Endodermal cell (in vitro differentiated cells): Measurements from ENCODE around the gene GALNT7. TPM values are rescaled to one million over a fixed set of nuclear protein-coding genes. Genes with fewer than 3 reads are reported as not detected.

ENCODE experiments used
- DNase-seq: peaks from one replicate; pipeline ENCODE4 v3.0.0-alpha.2; 2017
- H3K27ac ChIP-seq: 2 replicates; pipeline ENCODE4 v1.5.1; 2013; ENCODE audit warnings: mild to moderate bottlenecking, low read depth, low read length, moderate library complexity
- H3K27me3 ChIP-seq: 2 replicates; pipeline ENCODE4 v1.6.1; 2013; ENCODE audit warnings: mild to moderate bottlenecking, low read length, moderate library complexity; ENCODE audit not compliant: insufficient read depth, control insufficient read depth, poor library complexity, severe bottlenecking
- H3K36me3 ChIP-seq: 2 replicates; pipeline ENCODE4 v1.7.0; 2013; ENCODE audit warnings: mild to moderate bottlenecking, low read length, moderate library complexity; ENCODE audit not compliant: control insufficient read depth, insufficient read depth
- H3K4me1 ChIP-seq: one replicate; pipeline ENCODE4 v1.7.0; 2013; ENCODE audit warnings: low read length; ENCODE audit not compliant: control insufficient read depth, insufficient read depth
- H3K4me3 ChIP-seq: 2 replicates; pipeline ENCODE4 v1.5.1; 2013; ENCODE audit warnings: mild to moderate bottlenecking, low read length, moderate library complexity
- H3K9ac ChIP-seq: 2 replicates; pipeline ENCODE4 v1.6.1; 2013; ENCODE audit warnings: mild to moderate bottlenecking, low read length, moderate library complexity; ENCODE audit not compliant: poor library complexity, severe bottlenecking; ENCODE audit errors: extremely low read depth
- H3K9me3 ChIP-seq: 2 replicates; pipeline ENCODE4 v1.6.1; 2013; ENCODE audit warnings: mild to moderate bottlenecking, low read length, moderate library complexity; ENCODE audit not compliant: control insufficient read depth
- H3K27ac Mint-ChIP-seq: 2 replicates; pipeline ENCODE4 v1.8.0; 2020; ENCODE audit warnings: mixed read lengths
- H3K27me3 Mint-ChIP-seq: 2 replicates; pipeline ENCODE4 v1.8.0; 2021; ENCODE audit warnings: mild to moderate bottlenecking, mixed read lengths; ENCODE audit not compliant: insufficient read depth
- H3K36me3 Mint-ChIP-seq: 2 replicates; pipeline ENCODE4 v1.8.0; 2020; ENCODE audit warnings: low read depth, mixed read lengths
- H3K4me1 Mint-ChIP-seq: 2 replicates; pipeline ENCODE4 v1.8.0; 2020; ENCODE audit warnings: mixed read lengths
- H3K4me3 Mint-ChIP-seq: 2 replicates; pipeline ENCODE4 v1.8.0; 2020; ENCODE audit warnings: mild to moderate bottlenecking, moderate library complexity, mixed read lengths
- H3K9me3 Mint-ChIP-seq: 2 replicates; pipeline ENCODE4 v1.8.0; 2020; ENCODE audit warnings: mild to moderate bottlenecking, mixed read lengths
- CTCF ChIP-seq: fragments of 200-600 bp; sonication (generic); conservative IDR thresholded peaks from 2 replicates; pipeline ENCODE4 v1.5.0; 2021; ENCODE audit warnings: antibody characterized with exemption, mild to moderate bottlenecking
- WGBS, 2 experiments: methylation state at CpG; one replicate each; pipeline versions ENCODE4 v1.1.5 to v1.1.7; 2013; ENCODE audit warnings: missing lambda C conversion rate in 2 of 2, mixed read lengths in 1 of 2; ENCODE audit not compliant: insufficient coverage in 1 of 2, insufficient read length in 1 of 2; 5-methylcytosine and 5-hydroxymethylcytosine counted together
- total RNA-seq, 2 donors: library from RNA; stranded (reverse); fragmentation: NEBNext Ultra II Directional in 1 of 2; extraction: Animal tissue kit (Norgen Biotek cat#: 25700) in 1 of 2; gene quantifications; 2 replicates in 1 of 2; 3 replicates in 1 of 2; pipeline ENCODE4 v1.2.1, GENCODE V29; 2021

Gene GALNT7
- total RNA-seq, 2 donors from 2014 or later = 66.1 to 72.1 TPM

- Histone ChIP-seq H3K4me3 (no peak overlapping the region), H3K27ac (no peak overlapping the region), H3K36me3 (no peaks in the 10 kb centered on the region), H3K9me3 (no peaks in the 10 kb centered on the region), H3K9ac (no peak overlapping the region), H3K4me1 (no peaks in the 10 kb centered on the region), H3K27me3 (no peaks in the 10 kb centered on the region)
- H3K27ac Mint-ChIP-seq = no peak overlapping the region
- H3K9me3 Mint-ChIP-seq = no peaks in the 10 kb centered on the region
- no peak overlapping the region for H3K4me3 Mint-ChIP-seq
- H3K27me3 Mint-ChIP-seq = no peaks in the 10 kb centered on the region
- DNase-seq = no peak
- 97 to 100% methylated on average over 1 to 2 of the region's 2 CpGs for WGBS, 2 experiments
- TF ChIP-seq CTCF = no peak
- H3K4me1 Mint-ChIP-seq = peaks cover 5% of the 10 kb centered on the region
- H3K36me3 Mint-ChIP-seq = no peaks in the 10 kb centered on the region
These were observed 90.3 kb downstream of the GALNT7 start for GRCh38 chr4:173258866-173259265.

- Histone ChIP-seq H3K9ac (no peak overlapping the region), H3K9me3 (no peaks in the 10 kb centered on the region), H3K27me3 (no peaks in the 10 kb centered on the region), H3K27ac (no peak overlapping the region), H3K4me3 (no peak overlapping the region), H3K4me1 (no peaks in the 10 kb centered on the region), H3K36me3 (no peaks in the 10 kb centered on the region)
- H3K27ac Mint-ChIP-seq = no peak overlapping the region
- H3K27me3 Mint-ChIP-seq = no peaks in the 10 kb centered on the region
- H3K9me3 Mint-ChIP-seq = no peaks in the 10 kb centered on the region
- peak; percentile 57 for TF ChIP-seq CTCF
- DNase-seq = no peak
- peaks cover 5% of the 10 kb centered on the region for H3K4me1 Mint-ChIP-seq
- H3K36me3 Mint-ChIP-seq = no peaks in the 10 kb centered on the region
- H3K4me3 Mint-ChIP-seq = no peak overlapping the region
- WGBS, 2 experiments = 97% methylated on average over 6 of the region's 6 CpGs; no CpG with 5 or more reads in 1 of the 2 experiments
These were observed 90.7 kb downstream of the GALNT7 start for GRCh38 chr4:173259310-173259709.

GRCh38 chr4:173261052-173261451 lies 92.4 kb downstream of the GALNT7 start:
- TF ChIP-seq CTCF = no peak
- 86 to 100% methylated on average over 1 to 2 of the region's 2 CpGs for WGBS, 2 experiments
- Histone ChIP-seq H3K4me3 (no peak overlapping the region), H3K4me1 (no peaks in the 10 kb centered on the region), H3K36me3 (no peaks in the 10 kb centered on the region), H3K27ac (no peak overlapping the region), H3K9me3 (no peaks in the 10 kb centered on the region), H3K27me3 (no peaks in the 10 kb centered on the region), H3K9ac (no peak overlapping the region)
- H3K36me3 Mint-ChIP-seq = no peaks in the 10 kb centered on the region
- no peak overlapping the region for H3K4me3 Mint-ChIP-seq
- no peaks in the 10 kb centered on the region for H3K27me3 Mint-ChIP-seq
- H3K4me1 Mint-ChIP-seq = peaks cover 5% of the 10 kb centered on the region
- no peak for DNase-seq
- H3K9me3 Mint-ChIP-seq = no peaks in the 10 kb centered on the region
- no peak overlapping the region for H3K27ac Mint-ChIP-seq
